MM.1S (cell line): ENCODE results near the gene LIMS2.

Experiments used
- DNase-seq: peaks from one replicate; pipeline ENCODE4 v3.0.0-alpha.2; 2015
- H2AFZ ChIP-seq: fragments of 300-600 bp; sonication (generic); 2 replicates; pipeline ENCODE4 v1.6.0; 2016; ENCODE audit warnings: antibody characterized with exemption, low read length
- H3F3A ChIP-seq: fragments of 300-600 bp; sonication (generic); 2 replicates; pipeline ENCODE4 v1.6.1; 2016; ENCODE audit warnings: mild to moderate bottlenecking, antibody characterized with exemption, low read length, moderate library complexity, mixed read lengths; ENCODE audit not compliant: insufficient read depth
- H3K27ac ChIP-seq: fragments of 300-600 bp; sonication (generic); 2 replicates; pipeline ENCODE4 v1.5.1; 2016; ENCODE audit warnings: mild to moderate bottlenecking, low read length
- H3K27me3 ChIP-seq: fragments of 300-600 bp; sonication (generic); replicated peaks from 2 replicates; pipeline ENCODE4 v1.6.0; 2016; ENCODE audit warnings: low read length; ENCODE audit not compliant: insufficient read depth
- H3K36me3 ChIP-seq: fragments of 300-600 bp; sonication (generic); replicated peaks from 2 replicates; pipeline ENCODE4 v1.6.1; 2016; ENCODE audit warnings: mild to moderate bottlenecking, low read length, mixed read lengths; ENCODE audit not compliant: insufficient read depth
- H3K4me1 ChIP-seq: fragments of 300-600 bp; sonication (generic); 2 replicates; pipeline ENCODE4 v1.6.1; 2016; ENCODE audit warnings: low read length, mixed read lengths
- H3K4me2 ChIP-seq: fragments of 300-600 bp; sonication (generic); 2 replicates; pipeline ENCODE4 v1.6.0; 2016; ENCODE audit warnings: low read depth, low read length
- H3K4me3 ChIP-seq: fragments of 300-600 bp; sonication (generic); 2 replicates; pipeline ENCODE4 v1.5.1; 2016; ENCODE audit warnings: low read length, mixed read lengths
- H3K79me2 ChIP-seq: fragments of 300-600 bp; sonication (generic); 2 replicates; pipeline ENCODE4 v1.6.1; 2016; ENCODE audit warnings: mixed run types, low read length, mixed read lengths
- H3K9ac ChIP-seq: fragments of 300-600 bp; sonication (generic); 2 replicates; pipeline ENCODE4 v1.6.1; 2016; ENCODE audit warnings: low read length, mixed read lengths
- H3K9me2 ChIP-seq: fragments of 300-600 bp; sonication (generic); replicated peaks from 2 replicates; pipeline ENCODE4 v1.6.1; 2016; ENCODE audit warnings: mild to moderate bottlenecking, low read length, mixed read lengths; ENCODE audit not compliant: insufficient read depth
- H3K9me3 ChIP-seq: fragments of 300-600 bp; sonication (generic); replicated peaks from 2 replicates; pipeline ENCODE4 v1.6.1; 2016; ENCODE audit warnings: mild to moderate bottlenecking, low read length, mixed read lengths; ENCODE audit not compliant: insufficient read depth
- H4K20me1 ChIP-seq: fragments of 300-600 bp; sonication (generic); 2 replicates; pipeline ENCODE4 v1.6.1; 2016; ENCODE audit warnings: mild to moderate bottlenecking, low read length, moderate library complexity, mixed read lengths; ENCODE audit not compliant: insufficient read depth
- CTCF ChIP-seq: fragments of 300-600 bp; sonication (generic); IDR thresholded peaks from 2 replicates; pipeline ENCODE4 v1.5.1; 2016; ENCODE audit warnings: antibody characterized with exemption, low read length, mixed read lengths
- EZH2 ChIP-seq: fragments of 300-600 bp; sonication (generic); optimal IDR thresholded peaks from 2 replicates; pipeline ENCODE3; 2017; ENCODE audit warnings: low read depth, mild to moderate bottlenecking, antibody characterized with exemption, low read length, mixed read lengths
- EZH2phosphoT487 ChIP-seq: fragments of 300-600 bp; sonication (generic); IDR thresholded peaks from 2 replicates; pipeline ENCODE4 v1.6.1; 2018; ENCODE audit warnings: antibody characterized with exemption, low read length

LIMS2 gene

GRCh38 chr2:127633556-127634065 lies 41.7 kb downstream of the LIMS2 start:
- Histone ChIP-seq H3K36me3 (no peaks in the 10 kb centered on the region), H3K27me3 (peaks cover 58% of the 10 kb centered on the region), H3K9me2 (no peaks in the 10 kb centered on the region), H3K9ac (no peak overlapping the region), H3K79me2 (no peaks in the 10 kb centered on the region), H3K4me1 (no peaks in the 10 kb centered on the region), H3F3A (no peaks in the 10 kb centered on the region), H2AFZ (no peak overlapping the region), H3K4me2 (no peak overlapping the region), H3K27ac (no peak overlapping the region), H4K20me1 (no peaks in the 10 kb centered on the region), H3K4me3 (no peak overlapping the region), H3K9me3 (no peaks in the 10 kb centered on the region)
- DNase-seq: no peak
- TF ChIP-seq CTCF: no peak
- TF ChIP-seq EZH2phosphoT487: no peak
- TF ChIP-seq EZH2: no peak

GRCh38 chr2:127632592-127633489 lies 42.5 kb downstream of the LIMS2 start:
- Histone ChIP-seq H3K9me3 (no peaks in the 10 kb centered on the region), H3K4me2 (no peak overlapping the region), H3K27ac (no peak overlapping the region), H3F3A (no peaks in the 10 kb centered on the region), H4K20me1 (no peaks in the 10 kb centered on the region), H3K9me2 (no peaks in the 10 kb centered on the region), H3K4me1 (no peaks in the 10 kb centered on the region), H3K9ac (no peak overlapping the region), H3K27me3 (peaks cover 62% of the 10 kb centered on the region), H3K79me2 (no peaks in the 10 kb centered on the region), H3K4me3 (no peak overlapping the region), H3K36me3 (no peaks in the 10 kb centered on the region), H2AFZ (no peak overlapping the region)
- no peak for DNase-seq
- no peak for TF ChIP-seq EZH2

GRCh38 chr2:127631997-127632581 lies 43.2 kb downstream of the LIMS2 start:
- Histone ChIP-seq H3K9me2 (no peaks in the 10 kb centered on the region), H3K4me3 (no peak overlapping the region), H4K20me1 (no peaks in the 10 kb centered on the region), H3K9ac (no peak overlapping the region), H3K27me3 (peaks cover 69% of the 10 kb centered on the region), H3K27ac (no peak overlapping the region), H3F3A (no peaks in the 10 kb centered on the region), H3K4me2 (no peak overlapping the region), H3K4me1 (no peaks in the 10 kb centered on the region), H3K79me2 (no peaks in the 10 kb centered on the region), H3K36me3 (no peaks in the 10 kb centered on the region), H2AFZ (no peak overlapping the region), H3K9me3 (no peaks in the 10 kb centered on the region)
- DNase-seq: no peak
- TF ChIP-seq EZH2phosphoT487: no peak

GRCh38 chr2:127631541-127631996 lies 43.8 kb downstream of the LIMS2 start:
- Histone ChIP-seq H3K36me3 (no peaks in the 10 kb centered on the region), H3K79me2 (no peaks in the 10 kb centered on the region), H3K4me2 (no peak overlapping the region), H3K9me2 (no peaks in the 10 kb centered on the region), H4K20me1 (no peaks in the 10 kb centered on the region), H3K27me3 (peaks cover 74% of the 10 kb centered on the region), H3K4me3 (no peak overlapping the region), H3K27ac (no peak overlapping the region), H3K9me3 (no peaks in the 10 kb centered on the region), H2AFZ (no peak overlapping the region), H3K9ac (no peak overlapping the region), H3K4me1 (no peaks in the 10 kb centered on the region), H3F3A (no peaks in the 10 kb centered on the region)
- TF ChIP-seq EZH2phosphoT487 (no peak), CTCF (no peak), EZH2 (no peak)
- DNase-seq: no peak
